Breast epithelium (tissue), 3 donors: ENCODE results near the gene KHSRP.

ENCODE experiments used
- POLR2A ChIP-seq: fragments of 450-650 bp; IDR thresholded peaks from one replicate; pipeline ENCODE4 v1.6.1; 2016; ENCODE audit warnings: antibody characterized with exemption, mild to moderate bottlenecking, moderate library complexity
- POLR2AphosphoS5 ChIP-seq, 3 donors: sonication (generic); formaldehyde crosslinking; IDR thresholded peaks; one replicate each; pipeline ENCODE4 v1.6.1; 2017; ENCODE audit warnings: antibody characterized with exemption in 3 of 3
- TF ChIP-seq, protein P1 (sequence below), 3 donors: fragments of 450-650 bp; IDR thresholded peaks; one replicate each; pipeline ENCODE4 v1.5.1; 2016 to 2017; ENCODE audit warnings: antibody characterized with exemption in 3 of 3, mild to moderate bottlenecking in 3 of 3, moderate library complexity in 3 of 3

DNA sequence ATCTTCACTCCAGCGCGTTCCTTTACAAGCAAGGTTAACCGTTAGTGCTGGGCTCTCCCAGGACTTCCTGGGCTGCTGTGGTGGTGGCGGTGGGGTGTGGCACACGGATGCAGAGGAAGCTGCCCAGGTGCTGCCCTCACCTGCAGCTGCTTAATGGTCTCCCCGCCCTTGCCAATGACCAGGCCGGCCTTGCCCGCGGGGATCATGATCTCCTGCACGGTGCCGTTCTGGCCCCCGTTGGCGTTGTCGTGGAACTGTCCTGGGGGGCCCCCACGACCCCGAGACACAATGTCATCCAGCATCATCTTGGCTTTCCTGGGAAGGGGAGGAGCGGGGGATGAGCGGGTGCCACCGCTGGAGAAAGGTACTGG is 6.1 kb downstream of the KHSRP start:
- TF ChIP-seq, protein P1, sequence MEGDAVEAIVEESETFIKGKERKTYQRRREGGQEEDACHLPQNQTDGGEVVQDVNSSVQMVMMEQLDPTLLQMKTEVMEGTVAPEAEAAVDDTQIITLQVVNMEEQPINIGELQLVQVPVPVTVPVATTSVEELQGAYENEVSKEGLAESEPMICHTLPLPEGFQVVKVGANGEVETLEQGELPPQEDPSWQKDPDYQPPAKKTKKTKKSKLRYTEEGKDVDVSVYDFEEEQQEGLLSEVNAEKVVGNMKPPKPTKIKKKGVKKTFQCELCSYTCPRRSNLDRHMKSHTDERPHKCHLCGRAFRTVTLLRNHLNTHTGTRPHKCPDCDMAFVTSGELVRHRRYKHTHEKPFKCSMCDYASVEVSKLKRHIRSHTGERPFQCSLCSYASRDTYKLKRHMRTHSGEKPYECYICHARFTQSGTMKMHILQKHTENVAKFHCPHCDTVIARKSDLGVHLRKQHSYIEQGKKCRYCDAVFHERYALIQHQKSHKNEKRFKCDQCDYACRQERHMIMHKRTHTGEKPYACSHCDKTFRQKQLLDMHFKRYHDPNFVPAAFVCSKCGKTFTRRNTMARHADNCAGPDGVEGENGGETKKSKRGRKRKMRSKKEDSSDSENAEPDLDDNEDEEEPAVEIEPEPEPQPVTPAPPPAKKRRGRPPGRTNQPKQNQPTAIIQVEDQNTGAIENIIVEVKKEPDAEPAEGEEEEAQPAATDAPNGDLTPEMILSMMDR (IDR thresholded peaks at IDR 0.05): no peak
- TF ChIP-seq POLR2A (no peak), POLR2AphosphoS5 (IDR thresholded peaks at IDR 0.05) (no peak)
